SU-DHL-6 (cell line): ENCODE measurements around the gene NOL9.

ENCODE experiments used
- H2AFZ ChIP-seq: fragments of 200-600 bp; sonication (generic); 2 replicates; pipeline ENCODE4 v1.6.1; 2014; ENCODE audit warnings: low read depth, mild to moderate bottlenecking, moderate library complexity, mixed read lengths, antibody characterized with exemption, low read length; ENCODE audit not compliant: severe bottlenecking
- H3F3A ChIP-seq: fragments of 200-600 bp; shearing (Covaris generic); 2 replicates; pipeline ENCODE4 v1.6.0; 2016; ENCODE audit warnings: antibody characterized with exemption, mild to moderate bottlenecking; ENCODE audit not compliant: insufficient read depth
- H3K27ac ChIP-seq: fragments of 200-600 bp; sonication (generic); 2 replicates; pipeline ENCODE4 v1.5.1; 2016; ENCODE audit warnings: low read depth, mild to moderate bottlenecking, low read length, moderate library complexity, mixed read lengths
- H3K27me3 ChIP-seq: fragments of 200-600 bp; sonication (generic), shearing (Covaris generic); 2 replicates; pipeline ENCODE4 v1.6.0; 2014; ENCODE audit warnings: mild to moderate bottlenecking, low read length
- H3K36me3 ChIP-seq: fragments of 200-600 bp; sonication (generic); 2 replicates; pipeline ENCODE4 v1.6.1; 2014; ENCODE audit warnings: mild to moderate bottlenecking, low read length, mixed read lengths
- H3K4me2 ChIP-seq: fragments of 300-600, 200-600 bp; shearing (Covaris generic), sonication (generic); 2 replicates; pipeline ENCODE4 v1.6.0; 2014; ENCODE audit warnings: low read length, low read depth, mild to moderate bottlenecking; ENCODE audit not compliant: poor library complexity, severe bottlenecking
- H3K4me3 ChIP-seq: fragments of 200-600 bp; sonication (generic); 2 replicates; pipeline ENCODE4 v1.5.1; 2014; ENCODE audit warnings: antibody characterized with exemption, low read length, mild to moderate bottlenecking, mixed read lengths; ENCODE audit not compliant: insufficient read depth, poor library complexity, severe bottlenecking
- H3K79me2 ChIP-seq: fragments of 200-600 bp; sonication (generic); 2 replicates; pipeline ENCODE4 v1.6.1; 2014; ENCODE audit warnings: mild to moderate bottlenecking, low read length, moderate library complexity; ENCODE audit not compliant: insufficient read depth
- H3K9ac ChIP-seq: fragments of 200-600 bp; sonication (generic); 2 replicates; pipeline ENCODE4 v1.7.0; 2014; ENCODE audit warnings: mild to moderate bottlenecking, low read length
- H3K9me2 ChIP-seq: fragments of 200-600 bp; sonication (generic); replicated peaks from 2 replicates; pipeline ENCODE4 v1.6.1; 2014; ENCODE audit warnings: low read length; ENCODE audit not compliant: insufficient read depth
- H3K9me3 ChIP-seq: fragments of 200-600 bp; sonication (generic); 2 replicates; pipeline ENCODE4 v1.6.1; 2014; ENCODE audit warnings: low read length, mixed read lengths; ENCODE audit not compliant: insufficient read depth
- H4K20me1 ChIP-seq: fragments of 200-600 bp; sonication (generic); 2 replicates; pipeline ENCODE4 v1.6.1; 2014; ENCODE audit warnings: low read depth, mild to moderate bottlenecking, antibody characterized with exemption, low read length, moderate library complexity, mixed read lengths
- CTCF ChIP-seq: fragments of 200-600 bp; sonication (generic); IDR thresholded peaks from one replicate; pipeline ENCODE4 v1.5.1; 2017; ENCODE audit warnings: antibody characterized with exemption, mild to moderate bottlenecking, low read length, moderate library complexity; ENCODE audit not compliant: insufficient read depth, poor library complexity, severe bottlenecking
- EZH2phosphoT487 ChIP-seq: fragments of 200-600 bp; sonication (generic), shearing (Covaris generic); conservative IDR thresholded peaks from 2 replicates; pipeline ENCODE4 v1.6.1; 2018; ENCODE audit warnings: mild to moderate bottlenecking, antibody characterized with exemption, low read length, moderate library complexity, mixed read lengths

Gene NOL9

GRCh38 chr1:6510493-6510892, 43.8 kb downstream of the NOL9 start:
- no peaks in the 10 kb centered on the region for H3K36me3 ChIP-seq
- no peak overlapping the region for H2AFZ ChIP-seq
- H3K9ac ChIP-seq, result no peak overlapping the region
- no peaks in the 10 kb centered on the region for H3K9me2 ChIP-seq
- H3K9me3 ChIP-seq, result no peaks in the 10 kb centered on the region
- H3K27me3 ChIP-seq, result no peaks in the 10 kb centered on the region
- H3K79me2 ChIP-seq, result no peaks in the 10 kb centered on the region
- no peaks in the 10 kb centered on the region for H3F3A ChIP-seq
- TF ChIP-seq CTCF (no peak), EZH2phosphoT487 (no peak)
- H4K20me1 ChIP-seq, result no peaks in the 10 kb centered on the region
- no peak overlapping the region for H3K4me2 ChIP-seq
- H3K4me3 ChIP-seq, result no peak overlapping the region
- no peak overlapping the region for H3K27ac ChIP-seq

GRCh38 chr1:6509919-6510291, 44.4 kb downstream of the NOL9 start:
- H2AFZ ChIP-seq, result no peak overlapping the region
- H3K9me3 ChIP-seq, result no peaks in the 10 kb centered on the region
- no peak overlapping the region for H3K4me2 ChIP-seq
- H3K36me3 ChIP-seq, result no peaks in the 10 kb centered on the region
- H3F3A ChIP-seq, result no peaks in the 10 kb centered on the region
- no peak overlapping the region for H3K27ac ChIP-seq
- no peak overlapping the region for H3K4me3 ChIP-seq
- no peak overlapping the region for H3K9ac ChIP-seq
- no peaks in the 10 kb centered on the region for H3K27me3 ChIP-seq
- TF ChIP-seq EZH2phosphoT487 (no peak), CTCF (no peak)
- no peaks in the 10 kb centered on the region for H3K9me2 ChIP-seq
- no peaks in the 10 kb centered on the region for H4K20me1 ChIP-seq
- no peaks in the 10 kb centered on the region for H3K79me2 ChIP-seq

- no peak overlapping the region for H3K4me3 ChIP-seq
- no peaks in the 10 kb centered on the region for H3K9me3 ChIP-seq
- H3K4me2 ChIP-seq, result no peak overlapping the region
- H3K27ac ChIP-seq, result no peak overlapping the region
- H3K9ac ChIP-seq, result no peak overlapping the region
- no peak for TF ChIP-seq CTCF
- TF ChIP-seq EZH2phosphoT487, result no peak
- H2AFZ ChIP-seq, result no peak overlapping the region
- no peaks in the 10 kb centered on the region for H3K79me2 ChIP-seq
- no peaks in the 10 kb centered on the region for H4K20me1 ChIP-seq
- no peaks in the 10 kb centered on the region for H3F3A ChIP-seq
- no peaks in the 10 kb centered on the region for H3K9me2 ChIP-seq
- H3K36me3 ChIP-seq, result no peaks in the 10 kb centered on the region
- H3K27me3 ChIP-seq, result no peaks in the 10 kb centered on the region
Observed at GRCh38 chr1:6509220-6509918, 44.9 kb downstream of the NOL9 start.
